Measurements from ENCODE around the gene DOK6.

Gene DOK6

DNA sequence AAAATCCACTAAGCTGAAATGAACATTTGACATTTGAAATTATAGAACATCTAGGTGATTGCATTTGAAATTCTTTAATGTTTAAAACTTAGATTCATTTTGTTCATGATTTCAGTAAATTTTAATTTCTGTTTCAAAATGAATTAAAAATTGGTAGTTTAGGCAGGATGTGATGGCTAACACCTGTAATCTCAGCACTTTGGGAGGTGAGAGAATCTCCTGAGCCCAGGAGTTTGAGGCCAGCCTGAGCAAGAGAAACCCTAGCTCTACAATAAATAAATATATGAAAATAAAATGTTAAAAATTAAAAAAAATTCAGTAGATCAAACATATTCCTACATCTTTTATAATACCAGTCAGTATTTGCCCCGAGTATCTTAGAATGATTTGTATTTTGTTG, 330.0 kb downstream of the DOK6 start:
- no peaks in the 10 kb centered on the region for H4K20me1 ChIP-seq (ENCODE audit: insufficient read depth, low read length)
- no peaks in the 10 kb centered on the region for H3K27me3 ChIP-seq (ENCODE audit: low read depth, low read length)
- H3K4me2 ChIP-seq (ENCODE audit: low read length): no peak overlapping the region
- H3K27ac ChIP-seq (ENCODE audit: low read length): no peak overlapping the region
- H3K9ac ChIP-seq (ENCODE audit: low read length): no peak overlapping the region
- no peaks in the 10 kb centered on the region for H3K36me3 ChIP-seq (replicated peaks; ENCODE audit: low read depth, low read length)
- H2AFZ ChIP-seq (ENCODE audit: low read depth, low read length): no peak overlapping the region
- H3K9me3 ChIP-seq (ENCODE audit: insufficient read depth, low read length): peaks cover 6% of the 10 kb centered on the region; the same call in 1 of the 2 replicates
- H3K79me2 ChIP-seq (ENCODE audit: low read length): no peaks in the 10 kb centered on the region
- H3K4me1 ChIP-seq (ENCODE audit: low read length): peaks cover 18% of the 10 kb centered on the region
- H3K4me3 ChIP-seq (ENCODE audit: low read length): no peak overlapping the region
- TF ChIP-seq, protein P1, sequence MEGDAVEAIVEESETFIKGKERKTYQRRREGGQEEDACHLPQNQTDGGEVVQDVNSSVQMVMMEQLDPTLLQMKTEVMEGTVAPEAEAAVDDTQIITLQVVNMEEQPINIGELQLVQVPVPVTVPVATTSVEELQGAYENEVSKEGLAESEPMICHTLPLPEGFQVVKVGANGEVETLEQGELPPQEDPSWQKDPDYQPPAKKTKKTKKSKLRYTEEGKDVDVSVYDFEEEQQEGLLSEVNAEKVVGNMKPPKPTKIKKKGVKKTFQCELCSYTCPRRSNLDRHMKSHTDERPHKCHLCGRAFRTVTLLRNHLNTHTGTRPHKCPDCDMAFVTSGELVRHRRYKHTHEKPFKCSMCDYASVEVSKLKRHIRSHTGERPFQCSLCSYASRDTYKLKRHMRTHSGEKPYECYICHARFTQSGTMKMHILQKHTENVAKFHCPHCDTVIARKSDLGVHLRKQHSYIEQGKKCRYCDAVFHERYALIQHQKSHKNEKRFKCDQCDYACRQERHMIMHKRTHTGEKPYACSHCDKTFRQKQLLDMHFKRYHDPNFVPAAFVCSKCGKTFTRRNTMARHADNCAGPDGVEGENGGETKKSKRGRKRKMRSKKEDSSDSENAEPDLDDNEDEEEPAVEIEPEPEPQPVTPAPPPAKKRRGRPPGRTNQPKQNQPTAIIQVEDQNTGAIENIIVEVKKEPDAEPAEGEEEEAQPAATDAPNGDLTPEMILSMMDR (IDR thresholded peaks at IDR 0.05; ENCODE audit: low read depth, low read length): no peak
- TF ChIP-seq EZH2phosphoT487 (IDR thresholded peaks at IDR 0.05; ENCODE audit: low read depth): no peak

DNA sequence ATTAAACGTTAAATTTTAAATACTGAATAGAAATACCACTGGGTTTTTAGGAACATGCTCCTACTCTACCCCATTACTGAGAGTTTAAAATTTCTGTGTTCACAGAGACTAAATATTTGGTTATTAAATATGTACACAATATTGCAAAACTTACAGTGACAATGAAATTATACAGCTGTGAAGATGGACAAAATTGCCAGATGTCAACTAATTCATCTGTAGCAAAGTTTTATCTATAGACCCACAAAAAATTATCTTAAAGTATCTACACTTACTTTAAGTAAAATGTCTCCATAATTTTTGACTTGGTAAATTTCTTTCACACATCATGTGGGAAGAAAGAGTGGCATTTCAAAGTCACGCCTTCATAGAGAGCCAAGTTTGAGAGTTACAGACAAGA, 333.8 kb downstream of the DOK6 start:
- H3K4me1 ChIP-seq (ENCODE audit: low read length): no peaks in the 10 kb centered on the region

DNA sequence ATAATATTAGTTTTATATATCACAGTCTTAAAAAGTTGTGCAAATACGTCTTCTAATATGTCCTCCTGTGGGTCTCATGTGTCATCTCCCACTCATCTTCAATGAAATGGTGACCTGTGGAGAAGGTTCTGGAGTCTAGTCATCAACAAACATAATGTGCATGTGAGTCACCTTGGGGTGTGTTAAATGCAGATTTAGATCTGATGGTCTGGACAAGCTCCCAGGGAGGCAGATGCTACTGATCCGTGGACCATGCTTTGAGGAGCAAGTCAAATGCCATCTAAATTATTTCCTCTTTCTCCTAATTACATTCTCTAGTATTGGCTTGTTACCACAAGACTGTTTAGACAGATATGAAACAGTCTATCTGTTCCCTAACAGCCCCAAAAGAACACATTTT, 336.0 kb downstream of the DOK6 start:
- no peak overlapping the region for H3K27ac ChIP-seq (ENCODE audit: low read length)
- H3K4me3 ChIP-seq (ENCODE audit: low read length): no peak overlapping the region
- no peaks in the 10 kb centered on the region for H3K27me3 ChIP-seq (ENCODE audit: low read depth, low read length)
- H3K4me1 ChIP-seq (ENCODE audit: low read length): no peaks in the 10 kb centered on the region
- no peak overlapping the region for H3K4me2 ChIP-seq (ENCODE audit: low read length)
- no peak overlapping the region for H2AFZ ChIP-seq (ENCODE audit: low read depth, low read length)
- H3K36me3 ChIP-seq (replicated peaks; ENCODE audit: low read depth, low read length): no peaks in the 10 kb centered on the region
- H3K9me3 ChIP-seq (ENCODE audit: insufficient read depth, low read length): peaks cover 6% of the 10 kb centered on the region; the same call in 1 of the 2 replicates
- no peaks in the 10 kb centered on the region for H3K79me2 ChIP-seq (ENCODE audit: low read length)
- TF ChIP-seq EZH2phosphoT487 (IDR thresholded peaks at IDR 0.05; ENCODE audit: low read depth): no peak
- TF ChIP-seq, protein P1 (IDR thresholded peaks at IDR 0.05; ENCODE audit: low read depth, low read length): no peak
- no peaks in the 10 kb centered on the region for H4K20me1 ChIP-seq (ENCODE audit: insufficient read depth, low read length)
- no peak overlapping the region for H3K9ac ChIP-seq (ENCODE audit: low read length)

More for the DNA sequence above, 333.8 kb downstream of the DOK6 start:
- no peak overlapping the region for H3K27ac ChIP-seq (ENCODE audit: low read length)
- H3K27me3 ChIP-seq (ENCODE audit: low read depth, low read length): no peaks in the 10 kb centered on the region
- no peak overlapping the region for H3K4me2 ChIP-seq (ENCODE audit: low read length)
- no peak overlapping the region for H2AFZ ChIP-seq (ENCODE audit: low read depth, low read length)
- peaks cover 6% of the 10 kb centered on the region; the same call in 1 of the 2 replicates for H3K9me3 ChIP-seq (ENCODE audit: insufficient read depth, low read length)
- no peak for TF ChIP-seq EZH2phosphoT487 (IDR thresholded peaks at IDR 0.05; ENCODE audit: low read depth)
- TF ChIP-seq, protein P1 (IDR thresholded peaks at IDR 0.05; ENCODE audit: low read depth, low read length): no peak
- H3K79me2 ChIP-seq (ENCODE audit: low read length): no peaks in the 10 kb centered on the region
- H3K9ac ChIP-seq (ENCODE audit: low read length): no peak overlapping the region
- H3K36me3 ChIP-seq (replicated peaks; ENCODE audit: low read depth, low read length): no peaks in the 10 kb centered on the region
- no peak overlapping the region for H3K4me3 ChIP-seq (ENCODE audit: low read length)
- no peaks in the 10 kb centered on the region for H4K20me1 ChIP-seq (ENCODE audit: insufficient read depth, low read length)

DNA sequence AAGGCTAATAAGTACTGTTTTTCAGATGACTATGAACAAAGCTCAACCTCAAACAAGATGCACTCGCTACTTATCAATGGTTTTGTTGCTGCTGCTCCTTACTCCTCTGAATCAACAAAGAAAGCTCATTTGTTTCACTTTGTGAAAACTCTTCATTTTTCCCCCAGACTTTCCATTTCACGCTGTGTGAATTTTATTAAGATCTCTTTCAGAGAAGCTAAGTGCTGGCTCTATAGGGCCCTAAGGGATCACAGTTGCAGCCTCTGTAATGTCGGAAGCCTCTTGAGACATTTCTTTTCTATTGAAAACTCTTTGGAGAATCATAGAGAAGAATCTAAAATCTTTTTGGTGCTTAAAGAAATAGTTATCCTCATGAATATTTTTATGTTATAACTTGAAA, 337.2 kb downstream of the DOK6 start:
- no peak overlapping the region for H3K4me2 ChIP-seq (ENCODE audit: low read length)
- H3K9me3 ChIP-seq (ENCODE audit: insufficient read depth, low read length): peaks cover 6% of the 10 kb centered on the region; the same call in 1 of the 2 replicates
- no peaks in the 10 kb centered on the region for H3K36me3 ChIP-seq (replicated peaks; ENCODE audit: low read depth, low read length)
- no peaks in the 10 kb centered on the region for H3K27me3 ChIP-seq (ENCODE audit: low read depth, low read length)
- H2AFZ ChIP-seq (ENCODE audit: low read depth, low read length): no peak overlapping the region
- no peaks in the 10 kb centered on the region for H3K79me2 ChIP-seq (ENCODE audit: low read length)
- no peaks in the 10 kb centered on the region for H3K4me1 ChIP-seq (ENCODE audit: low read length)
- H3K27ac ChIP-seq (ENCODE audit: low read length): no peak overlapping the region
- TF ChIP-seq, protein P1 (IDR thresholded peaks at IDR 0.05; ENCODE audit: low read depth, low read length): no peak
- no peak for TF ChIP-seq EZH2phosphoT487 (IDR thresholded peaks at IDR 0.05; ENCODE audit: low read depth)
- no peak overlapping the region for H3K9ac ChIP-seq (ENCODE audit: low read length)
- H3K4me3 ChIP-seq (ENCODE audit: low read length): no peak overlapping the region
- no peaks in the 10 kb centered on the region for H4K20me1 ChIP-seq (ENCODE audit: insufficient read depth, low read length)

All from OCI-LY3 (cell line).